ENCODE results near the gene CRAMP1. TPM values are rescaled to one million over a fixed set of nuclear protein-coding genes. Genes with fewer than 3 reads are reported as not detected.

CRAMP1 gene
- total RNA-seq, 1 donor from 2014 or later: 18.0 TPM

DNA sequence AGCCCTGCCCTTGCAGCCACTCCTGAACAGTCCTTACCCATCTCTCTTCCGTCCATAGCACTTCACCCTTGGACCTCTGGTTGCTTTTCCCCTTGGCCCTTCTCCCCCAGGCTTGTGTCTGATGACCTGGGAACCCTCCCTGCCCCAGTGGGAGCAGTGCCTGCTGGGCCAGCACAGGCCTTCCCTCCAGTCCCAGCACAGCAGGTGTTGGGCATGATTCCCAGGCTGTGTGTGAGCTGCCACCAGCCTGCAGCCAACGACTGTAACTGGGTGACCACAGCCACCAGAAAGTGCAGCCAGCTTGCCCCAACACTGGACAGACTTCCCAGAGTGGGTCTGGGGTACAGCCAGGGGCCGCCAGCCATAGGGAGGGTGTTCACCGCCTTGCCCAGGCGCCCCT lies 30.0 kb downstream of the CRAMP1 start:
- H3K4me1 ChIP-seq (ENCODE audit: insufficient read depth, low read length): peaks cover 11% of the 10 kb centered on the region
- H2AFZ ChIP-seq (ENCODE audit: low read depth, low read length): no peak overlapping the region
- no peak overlapping the region for H3K4me3 ChIP-seq (ENCODE audit: insufficient read depth, low read depth, low read length)
- Mint-ChIP-seq H3K9me3 (ENCODE audit: unreplicated experiment) (no peaks in the 10 kb centered on the region), H3K36me3 (ENCODE audit: low read depth, unreplicated experiment) (peaks cover 24% of the 10 kb centered on the region), H3K4me3 (ENCODE audit: unreplicated experiment) (peak overlapping the region; percentile 54), H3K27ac (ENCODE audit: unreplicated experiment) (no peak overlapping the region), H3K27me3 (ENCODE audit: low read depth, unreplicated experiment) (no peaks in the 10 kb centered on the region), H3K4me1 (ENCODE audit: low read depth, unreplicated experiment) (peaks cover 18% of the 10 kb centered on the region)
- DNase-seq (ENCODE audit: low read depth) (no peak), FAIRE-seq (no peak)
- H4K20me1 ChIP-seq (ENCODE audit: insufficient read depth, low read length): peaks cover 66% of the 10 kb centered on the region
- H3K9ac ChIP-seq (ENCODE audit: low read length): no peak overlapping the region
- H3K9me3 ChIP-seq (ENCODE audit: insufficient read depth, low read depth, low read length): no peaks in the 10 kb centered on the region
- H3K4me2 ChIP-seq (ENCODE audit: low read length): no peak overlapping the region
- no peaks in the 10 kb centered on the region for H3K27me3 ChIP-seq (ENCODE audit: insufficient read depth, low read length)
- H3K79me2 ChIP-seq (ENCODE audit: insufficient read depth, low read length): peaks cover 34% of the 10 kb centered on the region
- TF ChIP-seq CTCF (IDR thresholded peaks at IDR 0.05; ENCODE audit: insufficient read depth, low read depth, low read length) (no peak), EZH2 (IDR thresholded peaks at IDR 0.05; ENCODE audit: insufficient read depth, low read length) (no peak)
- peaks cover 36% of the 10 kb centered on the region for H3K36me3 ChIP-seq (ENCODE audit: insufficient read depth, low read length)
- no peak overlapping the region for H3K27ac ChIP-seq (ENCODE audit: low read depth, low read length)

- Histone ChIP-seq H3K4me3 (ENCODE audit: insufficient read depth, low read depth, low read length) (no peak overlapping the region), H2AFZ (ENCODE audit: low read depth, low read length) (no peak overlapping the region), H3K4me1 (ENCODE audit: insufficient read depth, low read length) (peaks cover 11% of the 10 kb centered on the region), H3K9ac (ENCODE audit: low read length) (no peak overlapping the region), H3K9me3 (ENCODE audit: insufficient read depth, low read depth, low read length) (no peaks in the 10 kb centered on the region), H3K79me2 (ENCODE audit: insufficient read depth, low read length) (peaks cover 29% of the 10 kb centered on the region), H4K20me1 (ENCODE audit: insufficient read depth, low read length) (peaks cover 69% of the 10 kb centered on the region), H3K27ac (ENCODE audit: low read depth, low read length) (no peak overlapping the region), H3K27me3 (ENCODE audit: insufficient read depth, low read length) (no peaks in the 10 kb centered on the region), H3K36me3 (ENCODE audit: insufficient read depth, low read length) (peaks cover 32% of the 10 kb centered on the region), H3K4me2 (ENCODE audit: low read length) (no peak overlapping the region)
- peaks cover 18% of the 10 kb centered on the region for H3K4me1 Mint-ChIP-seq (ENCODE audit: low read depth, unreplicated experiment)
- no peak for TF ChIP-seq EZH2 (IDR thresholded peaks at IDR 0.05; ENCODE audit: insufficient read depth, low read length)
- TF ChIP-seq CTCF (IDR thresholded peaks at IDR 0.05; ENCODE audit: insufficient read depth, low read depth, low read length): no peak
- no peaks in the 10 kb centered on the region for H3K27me3 Mint-ChIP-seq (ENCODE audit: low read depth, unreplicated experiment)
- DNase-seq (ENCODE audit: low read depth) (no peak), FAIRE-seq (no peak)
- H3K9me3 Mint-ChIP-seq (ENCODE audit: unreplicated experiment): no peaks in the 10 kb centered on the region
- no peak overlapping the region for H3K27ac Mint-ChIP-seq (ENCODE audit: unreplicated experiment)
- peaks cover 24% of the 10 kb centered on the region for H3K36me3 Mint-ChIP-seq (ENCODE audit: low read depth, unreplicated experiment)
- H3K4me3 Mint-ChIP-seq (ENCODE audit: unreplicated experiment): no peak overlapping the region
These were observed 30.6 kb downstream of the CRAMP1 start for GRCh38 chr16:1642753-1643152.

DNA sequence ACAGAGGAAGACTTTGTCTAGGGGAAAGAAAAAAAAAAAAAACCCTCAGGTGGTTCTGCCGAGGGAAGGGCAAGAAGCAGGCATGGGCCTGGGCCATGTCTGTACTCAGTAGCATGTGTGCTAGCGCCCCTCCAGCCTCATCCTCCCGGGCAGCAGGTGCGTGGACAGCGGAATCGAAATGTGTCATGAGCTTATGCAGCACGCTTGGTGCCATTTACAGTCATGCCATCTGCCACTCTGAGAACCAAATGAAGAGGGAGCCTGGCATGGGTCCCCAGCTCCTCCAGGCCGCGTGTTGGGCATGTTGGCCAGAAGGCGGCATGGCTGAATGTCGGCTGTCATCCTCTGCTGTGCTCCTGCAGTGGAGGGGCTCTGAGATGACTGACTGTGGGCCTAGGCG lies 31.4 kb downstream of the CRAMP1 start:
- H3K27ac ChIP-seq (ENCODE audit: low read depth, low read length): no peak overlapping the region
- DNase-seq (ENCODE audit: low read depth): no peak
- no peak overlapping the region for H3K4me3 ChIP-seq (ENCODE audit: insufficient read depth, low read depth, low read length)
- H3K9me3 Mint-ChIP-seq (ENCODE audit: unreplicated experiment): no peaks in the 10 kb centered on the region
- no peak overlapping the region for H3K9ac ChIP-seq (ENCODE audit: low read length)
- H3K79me2 ChIP-seq (ENCODE audit: insufficient read depth, low read length): peaks cover 29% of the 10 kb centered on the region
- H3K4me1 Mint-ChIP-seq (ENCODE audit: low read depth, unreplicated experiment): peaks cover 18% of the 10 kb centered on the region
- H3K36me3 ChIP-seq (ENCODE audit: insufficient read depth, low read length): peaks cover 25% of the 10 kb centered on the region
- no peak overlapping the region for H3K4me2 ChIP-seq (ENCODE audit: low read length)
- no peaks in the 10 kb centered on the region for H3K27me3 ChIP-seq (ENCODE audit: insufficient read depth, low read length)
- no peak overlapping the region for H2AFZ ChIP-seq (ENCODE audit: low read depth, low read length)
- H3K36me3 Mint-ChIP-seq (ENCODE audit: low read depth, unreplicated experiment): peaks cover 21% of the 10 kb centered on the region
- H4K20me1 ChIP-seq (ENCODE audit: insufficient read depth, low read length): peaks cover 74% of the 10 kb centered on the region
- H3K27ac Mint-ChIP-seq (ENCODE audit: unreplicated experiment): no peak overlapping the region
- H3K27me3 Mint-ChIP-seq (ENCODE audit: low read depth, unreplicated experiment): no peaks in the 10 kb centered on the region
- H3K4me3 Mint-ChIP-seq (ENCODE audit: unreplicated experiment): no peak overlapping the region
- peaks cover 11% of the 10 kb centered on the region for H3K4me1 ChIP-seq (ENCODE audit: insufficient read depth, low read length)
- TF ChIP-seq EZH2 (IDR thresholded peaks at IDR 0.05; ENCODE audit: insufficient read depth, low read length) (no peak), CTCF (IDR thresholded peaks at IDR 0.05; ENCODE audit: insufficient read depth, low read depth, low read length) (no peak)
- H3K9me3 ChIP-seq (ENCODE audit: insufficient read depth, low read depth, low read length): no peaks in the 10 kb centered on the region
- FAIRE-seq: no peak
